HCT116 (cell line): Measurements from ENCODE around the gene CDK14. TPM values are rescaled to one million over a fixed set of nuclear protein-coding genes. Genes with fewer than 3 reads are reported as not detected.

Experiments used
- ATAC-seq: fragments of 200-7000 bp; cut with Tn5 transposase; 2 replicates; pipeline ENCODE4 v1.9.1; 2020; ENCODE audit warnings: mild to moderate bottlenecking, moderate library complexity
- BruUV-seq: library from RNA; stranded (reverse); fragments of 400-500 nt; replicated peaks from 2 replicates; lab custom pipeline; 2021; lab: Mats Ljungman, UMichigan
- CTCF ChIA-PET: fragments of 300-600 bp; sonication (Branson Sonifier 250); formaldehyde crosslinking; loops from one replicate; lab custom pipeline; 2021; ENCODE audit warnings: antibody characterized with exemption; lab: Charles Lee
- POLR2A ChIA-PET: fragments of 300-600, 350-600 bp; sonication (Branson Sonifier 250); formaldehyde crosslinking; loops from one replicate; lab custom pipeline; 2021; ENCODE audit warnings: antibody characterized with exemption; lab: Charles Lee
- RAD21 ChIA-PET, 2 experiments: fragments of 300-600 bp; sonication (Branson Sonifier 250); formaldehyde crosslinking; loops; one replicate each; lab custom pipeline; 2023; ENCODE audit warnings: low total read pairs in 2 of 2; ENCODE audit not compliant: uncharacterized antibody in 2 of 2, unreplicated experiment in 2 of 2, low non-redundant PET in 1 of 2; lab: Charles Lee
- DNase-seq: peaks from one replicate; pipeline ENCODE4 v3.0.0-alpha.2; 2010; ENCODE audit warnings: low read depth, low spot score
- H2AFZ ChIP-seq: fragments of 200-600 bp; shearing (Covaris generic), sonication (generic); 2 replicates; pipeline ENCODE4 v1.6.1; 2017; ENCODE audit warnings: low read depth, mixed run types, mixed read lengths, antibody characterized with exemption, low read length; ENCODE audit not compliant: poor library complexity, severe bottlenecking
- H3K27ac ChIP-seq: 2 replicates; pipeline ENCODE4 v1.5.1; 2012; ENCODE audit warnings: low read depth, low read length
- H3K27me3 ChIP-seq: fragments of 200-600 bp; sonication (generic); 2 replicates; pipeline ENCODE4 v1.6.1; 2016; ENCODE audit warnings: mixed run types, low read length, mixed read lengths; ENCODE audit not compliant: insufficient read depth
- H3K36me3 ChIP-seq, 2 experiments: fragments of 200-500 bp in 1 of 2; fragments of 200-600 bp in 1 of 2; sonication (Bioruptor generic) in 1 of 2; sonication (generic) in 1 of 2; 2 replicates each; pipeline versions ENCODE4 v1.5.1 to v1.6.1; 2014 to 2016; ENCODE audit warnings: low read length in 2 of 2, inconsistent platforms in 1 of 2, mixed read lengths in 1 of 2, mixed run types in 1 of 2; ENCODE audit not compliant: insufficient read depth in 2 of 2, control insufficient read depth in 1 of 2
- H3K4me1 ChIP-seq, 2 experiments: fragments of 200-600 bp in 1 of 2; sonication (generic) in 1 of 2; 2 replicates each; pipeline versions ENCODE4 v1.5.1 to v1.6.1; 2012 to 2017; ENCODE audit warnings: low read length in 2 of 2, inconsistent platforms in 1 of 2, mild to moderate bottlenecking in 1 of 2, mixed read lengths in 1 of 2, mixed run types in 1 of 2, moderate library complexity in 1 of 2; ENCODE audit not compliant: insufficient read depth in 2 of 2, control insufficient read depth in 1 of 2
- H3K4me2 ChIP-seq: fragments of 200-600 bp; sonication (generic); 2 replicates; pipeline ENCODE4 v1.6.1; 2017; ENCODE audit warnings: mixed run types, low read length, mixed read lengths
- H3K4me3 ChIP-seq, 2 experiments: fragments of 200-600 bp in 1 of 2; sonication (generic) in 1 of 2; replicated peaks in 1 of 2; 2 replicates each; pipeline ENCODE4 v1.5.1; 2011 to 2016; ENCODE audit warnings: low read length in 2 of 2, control low read depth in 1 of 2, low read depth in 1 of 2, mild to moderate bottlenecking in 1 of 2, mixed read lengths in 1 of 2, mixed run types in 1 of 2
- H3K79me2 ChIP-seq: fragments of 200-600 bp; sonication (generic); 2 replicates; pipeline ENCODE4 v1.6.1; 2017; ENCODE audit warnings: mild to moderate bottlenecking, mixed run types, low read length, moderate library complexity, mixed read lengths; ENCODE audit not compliant: insufficient read depth
- H3K9ac ChIP-seq: fragments of 200-600 bp; sonication (generic); 2 replicates; pipeline ENCODE4 v1.6.1; 2016; ENCODE audit warnings: low read length, mixed read lengths
- H3K9me2 ChIP-seq: fragments of 200-600 bp; sonication (generic), shearing (Covaris generic); 2 replicates; pipeline ENCODE4 v1.6.1; 2017; ENCODE audit warnings: mixed run types, mild to moderate bottlenecking, moderate library complexity; ENCODE audit not compliant: insufficient read depth
- H3K9me3 ChIP-seq, 2 experiments: fragments of 200-500 bp in 1 of 2; fragments of 200-600 bp in 1 of 2; sonication (Bioruptor generic) in 1 of 2; sonication (generic) in 1 of 2; 2 replicates each; pipeline ENCODE4 v1.6.1; 2014 to 2017; ENCODE audit warnings: low read length in 2 of 2, mixed read lengths in 2 of 2, inconsistent platforms in 1 of 2, low read depth in 1 of 2, mild to moderate bottlenecking in 1 of 2, mixed run types in 1 of 2, moderate library complexity in 1 of 2; ENCODE audit not compliant: control insufficient read depth in 1 of 2, insufficient read depth in 1 of 2
- H4K20me1 ChIP-seq: fragments of 200-600 bp; sonication (generic), shearing (Covaris generic); 2 replicates; pipeline ENCODE4 v1.6.1; 2017; ENCODE audit warnings: mixed run types, mild to moderate bottlenecking, moderate library complexity; ENCODE audit not compliant: insufficient read depth
- ATF3 ChIP-seq: IDR thresholded peaks from 2 replicates; pipeline ENCODE4 v1.6.1; 2012
- CEBPB ChIP-seq: IDR thresholded peaks from 2 replicates; pipeline ENCODE4 v1.6.1; 2012; ENCODE audit warnings: low read depth
- CTCF ChIP-seq, 3 experiments: fragments of 200-600 bp in 1 of 3; sonication (generic) in 1 of 3; IDR thresholded peaks in 2 of 3; conservative IDR thresholded peaks in 1 of 3; 2 replicates each; pipeline ENCODE4 v1.5.1; 2012 to 2017; ENCODE audit warnings: low read depth in 2 of 3, low read length in 2 of 3, antibody characterized with exemption in 1 of 3, borderline replicate concordance in 1 of 3, control low read depth in 1 of 3, mild to moderate bottlenecking in 1 of 3, mixed read lengths in 1 of 3, mixed run types in 1 of 3, moderate library complexity in 1 of 3; ENCODE audit not compliant: insufficient read depth in 1 of 3
- EGR1 ChIP-seq: IDR thresholded peaks from 2 replicates; pipeline ENCODE4 v1.6.1; 2012; ENCODE audit warnings: low read depth
- EZH2phosphoT487 ChIP-seq: fragments of 200-600 bp; IDR thresholded peaks from 2 replicates; pipeline ENCODE4 v1.6.1; 2018; ENCODE audit warnings: antibody characterized with exemption, borderline replicate concordance
- MAX ChIP-seq: IDR thresholded peaks from 2 replicates; pipeline ENCODE4 v1.6.1; 2012
- POLR2A ChIP-seq: IDR thresholded peaks from 2 replicates; pipeline ENCODE4 v1.7.0; 2011; ENCODE audit warnings: borderline replicate concordance; ENCODE audit not compliant: insufficient read depth, insufficient read length; ENCODE audit errors: extremely low read depth
- REST ChIP-seq: IDR thresholded peaks from 2 replicates; pipeline ENCODE4 v1.6.1; 2012; ENCODE audit warnings: low read depth
- SIN3A ChIP-seq: IDR thresholded peaks from 2 replicates; pipeline ENCODE4 v1.6.1; 2012; ENCODE audit warnings: low read depth
- SRF ChIP-seq: IDR thresholded peaks from 2 replicates; pipeline ENCODE4 v1.6.1; 2012; ENCODE audit warnings: low read depth
- TCF7L2 ChIP-seq: IDR thresholded peaks from 2 replicates; pipeline ENCODE4 v1.7.0; 2011; ENCODE audit warnings: borderline replicate concordance, inconsistent platforms; ENCODE audit not compliant: insufficient read depth, insufficient read length; ENCODE audit errors: extremely low read depth
- ZBTB33 ChIP-seq: IDR thresholded peaks from 2 replicates; pipeline ENCODE4 v1.6.1; 2011; ENCODE audit warnings: mild to moderate bottlenecking, low read length, moderate library complexity; ENCODE audit not compliant: insufficient replicate concordance; ENCODE audit errors: extremely low read depth
- ZNF274 ChIP-seq: fragments of 200-500 bp; sonication (Bioruptor generic); IDR thresholded peaks from 2 replicates; pipeline ENCODE4 v1.6.1; 2014; ENCODE audit warnings: mild to moderate bottlenecking, low read depth, low read length, inconsistent platforms
- intact Hi-C: fragments of 100-400 bp; cut with micrococcal nuclease; formaldehyde crosslinking; loops from 2 replicates; pipeline ENCODE4 v1.10.0; 2022
- total RNA-seq: library from RNA; stranded (reverse); gene quantifications from one replicate; pipeline ENCODE4 v1.2.1, GENCODE V29; 2021; ENCODE audit not compliant: unreplicated experiment

Gene CDK14
- total RNA-seq, 1 experiment from 2014 or later, result 10.2 TPM

- Histone ChIP-seq H3K27ac (no peak overlapping the region), H3K4me1 (no peaks in the 10 kb centered on the region), H3K4me3 (no peak overlapping the region), H3K27me3 (no peaks in the 10 kb centered on the region), H4K20me1 (no peaks in the 10 kb centered on the region), H3K9ac (no peak overlapping the region), H3K4me2 (no peak overlapping the region), H2AFZ (no peak overlapping the region), H3K36me3 (no peaks in the 10 kb centered on the region), H3K79me2 (no peaks in the 10 kb centered on the region), H3K9me3 (no peaks in the 10 kb centered on the region), H3K9me2 (no peaks in the 10 kb centered on the region)
- no TSS peak for BruUV-seq
- intact Hi-C loops, result no loop called here
- POLR2A ChIA-PET, result no interaction called here
- CTCF ChIA-PET, result no interaction called here
- RAD21 ChIA-PET, result no interaction called here
- TF ChIP-seq ZNF274, result no peak
- TF ChIP-seq CEBPB, result no peak
- TF ChIP-seq TCF7L2, result no peak
- no peak for TF ChIP-seq MAX
- TF ChIP-seq EGR1, result no peak
- TF ChIP-seq POLR2A, result no peak
- no peak for TF ChIP-seq ATF3
- TF ChIP-seq CTCF (IDR thresholded peaks at IDR 0.05 in 2 of 3, conservative IDR thresholded peaks at IDR 0.05 in 1 of 3; ENCODE audit: borderline replicate concordance in 1 of 3, insufficient read depth in 1 of 3, low read depth in 2 of 3, low read length in 2 of 3), result no peak
- TF ChIP-seq ZBTB33, result no peak
- TF ChIP-seq SRF, result no peak
- no peak for TF ChIP-seq EZH2phosphoT487
- TF ChIP-seq REST, result no peak
- no peak for TF ChIP-seq SIN3A
- DNase-seq (no peak), ATAC-seq (no peak)
Measured at GRCh38 chr7:90850471-90850870, 254.3 kb downstream of the CDK14 start.
